AG09309 (cell line): Measurements from ENCODE around the gene CINP.

Experiments used
- DNase-seq: peaks from one replicate; pipeline ENCODE4 v3.0.0-alpha.2; 2010; ENCODE audit warnings: low read depth
- H3K4me3 ChIP-seq: 2 replicates; pipeline ENCODE4 v1.5.1; 2011; ENCODE audit warnings: mild to moderate bottlenecking, low read depth, low read length, moderate library complexity; ENCODE audit not compliant: control insufficient read depth
- TF ChIP-seq, protein P1 (sequence below): IDR thresholded peaks from 2 replicates; pipeline ENCODE4 v1.5.1; 2011; ENCODE audit warnings: mild to moderate bottlenecking, low read depth, low read length, inconsistent platforms; ENCODE audit not compliant: insufficient read depth, control insufficient read depth; ENCODE audit errors: missing control alignments

The CINP gene

DNA sequence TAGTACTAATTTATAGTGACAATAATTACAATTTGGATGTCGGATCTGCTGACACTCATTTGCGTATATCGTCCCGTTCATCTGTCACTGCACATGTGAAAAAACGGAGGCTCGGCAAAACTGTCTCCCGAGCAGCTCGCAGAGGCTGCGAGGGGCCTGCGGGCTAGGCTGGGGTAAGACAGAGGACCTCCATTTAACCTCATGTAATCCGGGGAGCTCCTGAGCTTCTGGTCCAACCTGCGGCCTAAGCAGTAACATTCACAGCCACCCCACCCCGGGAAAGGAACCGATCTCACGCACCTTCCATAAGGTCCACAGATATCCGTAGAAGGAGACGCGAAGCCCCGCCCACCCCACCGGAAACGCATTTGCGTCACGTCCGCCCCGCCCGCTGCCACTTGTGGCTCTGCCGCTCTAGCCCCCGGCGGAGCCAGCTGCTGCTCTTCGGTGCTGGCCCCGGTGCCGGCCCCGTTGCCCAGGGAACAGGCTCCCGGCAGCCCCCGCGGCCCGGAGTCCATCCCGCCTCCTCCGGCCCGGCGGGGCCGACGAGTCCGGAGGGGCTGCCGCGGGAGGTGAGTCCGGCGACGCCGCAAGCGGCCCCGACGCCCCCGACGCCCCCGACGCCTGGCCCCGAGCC, at the start of gene CINP, which contains the start of gene TECPR2:
Gene CINP, minus strand, starts transcription at position 346 of the 637 bp plus-strand sequence. Its CDS starts 39 bp downstream, at position 307.
Gene TECPR2, plus strand, starts transcription at position 397 of the 637 bp plus-strand sequence. CDS start 13,781 bp downstream, outside the sequence.
- TF ChIP-seq, protein P1, sequence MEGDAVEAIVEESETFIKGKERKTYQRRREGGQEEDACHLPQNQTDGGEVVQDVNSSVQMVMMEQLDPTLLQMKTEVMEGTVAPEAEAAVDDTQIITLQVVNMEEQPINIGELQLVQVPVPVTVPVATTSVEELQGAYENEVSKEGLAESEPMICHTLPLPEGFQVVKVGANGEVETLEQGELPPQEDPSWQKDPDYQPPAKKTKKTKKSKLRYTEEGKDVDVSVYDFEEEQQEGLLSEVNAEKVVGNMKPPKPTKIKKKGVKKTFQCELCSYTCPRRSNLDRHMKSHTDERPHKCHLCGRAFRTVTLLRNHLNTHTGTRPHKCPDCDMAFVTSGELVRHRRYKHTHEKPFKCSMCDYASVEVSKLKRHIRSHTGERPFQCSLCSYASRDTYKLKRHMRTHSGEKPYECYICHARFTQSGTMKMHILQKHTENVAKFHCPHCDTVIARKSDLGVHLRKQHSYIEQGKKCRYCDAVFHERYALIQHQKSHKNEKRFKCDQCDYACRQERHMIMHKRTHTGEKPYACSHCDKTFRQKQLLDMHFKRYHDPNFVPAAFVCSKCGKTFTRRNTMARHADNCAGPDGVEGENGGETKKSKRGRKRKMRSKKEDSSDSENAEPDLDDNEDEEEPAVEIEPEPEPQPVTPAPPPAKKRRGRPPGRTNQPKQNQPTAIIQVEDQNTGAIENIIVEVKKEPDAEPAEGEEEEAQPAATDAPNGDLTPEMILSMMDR = no peak
- DNase-seq = peak; percentile 77

GRCh38 chr14:102408724-102409123, 46.0 kb upstream of the CINP start:
- H3K4me3 ChIP-seq = no peak overlapping the region
- TF ChIP-seq, protein P1 = no peak
- DNase-seq = no peak

More for the DNA sequence above, at the start of gene CINP, which contains the start of gene TECPR2:
- H3K4me3 ChIP-seq = peak within 1 kb of the TSS; percentile 91

DNA sequence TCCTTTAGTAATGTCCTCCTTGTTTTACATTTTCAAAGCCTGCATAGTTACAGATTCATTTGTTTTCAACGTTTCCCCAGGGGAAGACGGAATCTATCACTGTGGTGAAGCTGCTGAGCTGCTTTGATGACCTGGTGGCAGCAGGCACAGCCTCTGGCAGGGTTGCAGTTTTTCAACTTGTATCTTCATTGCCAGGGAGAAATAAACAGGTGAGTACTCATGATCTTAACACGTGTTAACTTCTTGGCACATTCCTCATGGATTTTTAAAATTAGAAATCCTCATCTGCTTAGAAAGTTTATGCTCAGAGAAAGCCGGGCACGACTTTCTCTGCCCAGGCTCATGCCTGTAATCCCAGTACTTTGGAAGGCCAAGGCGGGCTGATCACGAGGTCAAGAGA, 44.6 kb upstream of the CINP start:
- TF ChIP-seq, protein P1 = no peak
- no peak for DNase-seq
- H3K4me3 ChIP-seq = no peak overlapping the region

DNA sequence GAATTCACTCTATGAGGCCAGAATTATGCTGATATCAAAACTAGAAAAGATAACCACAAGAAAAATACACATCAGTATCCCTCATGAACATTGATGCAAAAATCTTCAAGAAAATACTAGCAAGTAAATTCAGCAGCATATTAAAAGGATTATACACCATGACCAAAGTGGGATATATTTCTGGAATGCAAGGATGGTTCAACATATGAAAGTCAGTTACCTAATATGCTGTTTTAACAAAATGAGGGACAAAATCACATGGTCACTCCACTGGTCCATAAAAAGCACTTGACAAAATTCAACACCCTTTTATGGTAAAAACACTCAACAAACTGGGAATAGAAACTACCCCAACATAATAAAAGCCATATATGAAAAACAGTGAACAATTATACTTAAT, 40.3 kb upstream of the CINP start:
- DNase-seq = no peak
- TF ChIP-seq, protein P1 = no peak
- no peak overlapping the region for H3K4me3 ChIP-seq

DNA sequence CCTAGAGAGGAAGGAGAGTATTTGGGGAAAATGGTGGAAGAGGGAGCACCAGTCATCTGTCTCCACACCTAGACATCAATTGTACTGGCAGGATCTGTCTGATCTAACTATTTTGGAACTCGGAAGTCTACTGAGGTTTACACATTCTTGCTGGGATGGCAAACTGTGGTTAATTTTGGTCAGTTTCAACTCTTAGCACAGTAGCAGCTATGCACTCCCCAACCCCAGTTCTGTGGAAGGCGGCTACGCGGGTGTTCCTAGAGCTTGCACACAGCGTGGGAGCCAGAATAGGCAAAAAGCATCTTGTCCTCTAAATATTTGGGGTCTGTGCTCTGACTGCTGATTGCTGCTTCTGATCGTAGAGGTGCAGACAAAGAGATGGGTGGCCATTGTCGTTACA, 33.8 kb upstream of the CINP start:
- no peak for DNase-seq
- TF ChIP-seq, protein P1 = no peak
- H3K4me3 ChIP-seq = no peak overlapping the region

- DNase-seq = no peak
- no peak overlapping the region for H3K4me3 ChIP-seq
- TF ChIP-seq, protein P1 = no peak
These were observed 32.2 kb upstream of the CINP start for GRCh38 chr14:102394717-102395375.
